ENCODE data around the gene SCFD2. TPM values are rescaled to one million over a fixed set of nuclear protein-coding genes. Genes with fewer than 3 reads are reported as not detected.

Gene SCFD2
- total and polyA plus RNA-seq, 2 experiments from 2014 or later = 13.2 to 15.9 TPM

- no peak for DNase-seq (ENCODE audit: low read depth in 1 of 2, low spot score in 1 of 2)
- Histone ChIP-seq H3K27me3 (no peaks in the 10 kb centered on the region), H3K4me3 (no peak overlapping the region), H3K9me3 (ENCODE audit: low read depth) (no peaks in the 10 kb centered on the region), H3K27ac (no peak overlapping the region), H3K36me3 (no peaks in the 10 kb centered on the region), H3K4me1 (ENCODE audit: low read depth) (no peaks in the 10 kb centered on the region)
- TF ChIP-seq CTCF (IDR thresholded peaks at IDR 0.05; ENCODE audit: low read depth, low read length) = no peak
Observed at GRCh38 chr4:53234669-53235068, 131.2 kb downstream of the SCFD2 start.

DNA sequence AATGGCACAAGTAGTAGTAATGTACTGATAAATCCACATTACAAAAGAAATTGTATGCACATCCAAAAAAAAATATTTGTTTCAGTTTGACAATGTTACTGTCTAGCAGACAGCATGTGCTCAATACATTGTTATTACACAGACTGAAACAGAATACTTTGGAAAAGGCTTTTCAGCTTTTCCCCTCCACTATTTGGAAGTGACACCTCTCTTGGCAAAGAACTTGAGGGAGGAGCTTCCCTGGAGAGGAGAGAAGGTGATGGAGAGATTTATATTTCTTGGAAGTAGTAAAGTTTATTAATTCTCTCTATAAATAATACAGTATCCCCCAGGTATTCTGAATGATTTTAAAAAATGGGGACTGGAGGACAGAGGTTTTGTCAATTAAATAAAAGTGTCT, 131.8 kb downstream of the SCFD2 start:
- Histone ChIP-seq H3K9me3 (ENCODE audit: low read depth) (no peaks in the 10 kb centered on the region), H3K36me3 (no peaks in the 10 kb centered on the region), H3K27ac (no peak overlapping the region), H3K4me3 (no peak overlapping the region), H3K27me3 (no peaks in the 10 kb centered on the region), H3K4me1 (ENCODE audit: low read depth) (no peaks in the 10 kb centered on the region)
- TF ChIP-seq CTCF (IDR thresholded peaks at IDR 0.05; ENCODE audit: low read depth, low read length) = no peak
- no peak for DNase-seq (ENCODE audit: low read depth in 1 of 2, low spot score in 1 of 2)

GRCh38 chr4:53233114-53233795, 132.6 kb downstream of the SCFD2 start:
- no peaks in the 10 kb centered on the region for H3K36me3 ChIP-seq
- peak in 1 of 2 donors; percentile 10 for DNase-seq (ENCODE audit: low read depth in 1 of 2, low spot score in 1 of 2)
- H3K4me3 ChIP-seq = no peak overlapping the region
- H3K27ac ChIP-seq = no peak overlapping the region
- no peaks in the 10 kb centered on the region for H3K9me3 ChIP-seq (ENCODE audit: low read depth)
- no peaks in the 10 kb centered on the region for H3K4me1 ChIP-seq (ENCODE audit: low read depth)
- no peaks in the 10 kb centered on the region for H3K27me3 ChIP-seq
- TF ChIP-seq CTCF (IDR thresholded peaks at IDR 0.05; ENCODE audit: low read depth, low read length) = no peak

- H3K36me3 ChIP-seq = no peaks in the 10 kb centered on the region
- DNase-seq (ENCODE audit: low read depth in 1 of 2, low spot score in 1 of 2) = no peak
- no peak for TF ChIP-seq CTCF (IDR thresholded peaks at IDR 0.05; ENCODE audit: low read depth, low read length)
- H3K27me3 ChIP-seq = no peaks in the 10 kb centered on the region
- H3K9me3 ChIP-seq (ENCODE audit: low read depth) = no peaks in the 10 kb centered on the region
- no peaks in the 10 kb centered on the region for H3K4me1 ChIP-seq (ENCODE audit: low read depth)
- H3K27ac ChIP-seq = no peak overlapping the region
- H3K4me3 ChIP-seq = no peak overlapping the region
Observed at GRCh38 chr4:53232371-53232770, 133.5 kb downstream of the SCFD2 start.

DNA sequence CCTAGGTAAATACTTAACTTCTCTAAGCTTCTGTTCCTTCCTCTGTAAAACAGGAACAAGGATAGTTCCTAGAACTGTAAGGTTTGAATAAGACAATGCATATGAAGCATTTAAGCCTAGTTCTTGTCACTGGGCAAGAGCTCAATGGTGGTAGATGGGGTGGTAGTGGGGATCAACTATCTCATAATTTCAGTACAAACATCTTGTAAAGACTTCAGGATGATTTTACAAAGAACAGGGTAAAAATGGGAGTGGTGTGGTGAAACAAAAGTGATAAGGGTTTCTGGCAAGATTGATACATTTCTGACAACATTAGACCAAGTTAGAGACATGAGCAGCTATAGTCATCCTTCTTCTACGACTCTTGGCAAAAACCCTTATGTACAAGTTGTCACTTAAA, 137.8 kb downstream of the SCFD2 start:
- no peak for TF ChIP-seq CTCF (IDR thresholded peaks at IDR 0.05; ENCODE audit: low read depth, low read length)
- Histone ChIP-seq H3K27me3 (no peaks in the 10 kb centered on the region), H3K9me3 (ENCODE audit: low read depth) (no peaks in the 10 kb centered on the region), H3K27ac (no peak overlapping the region), H3K36me3 (no peaks in the 10 kb centered on the region), H3K4me3 (no peak overlapping the region), H3K4me1 (ENCODE audit: low read depth) (peaks cover 5% of the 10 kb centered on the region)
- no peak for DNase-seq (ENCODE audit: low read depth in 1 of 2, low spot score in 1 of 2)

All from cardiac muscle cell (in vitro differentiated cells and primary cell).